Endothelial cell of umbilical vein (primary cell): ENCODE data around the gene KCNG1. TPM values are rescaled to one million over a fixed set of nuclear protein-coding genes. Genes with fewer than 3 reads are reported as not detected.
A peak's percentile ranks its signal among the peaks of the same experiment; 100 is the strongest.

ENCODE experiments used
- BruUV-seq: library from RNA; stranded (reverse); fragments of 400-500 nt; replicated peaks from 2 replicates; lab custom pipeline; 2021; lab: Mats Ljungman, UMichigan
- CTCF ChIA-PET: fragments of 300-600, 350-600 bp; sonication (Branson Sonifier 250); formaldehyde crosslinking; loops from one replicate; lab custom pipeline; 2021; ENCODE audit warnings: antibody characterized with exemption, inconsistent platforms; lab: Charles Lee
- POLR2A ChIA-PET: fragments of 300-600, 350-600 bp; sonication (Branson Sonifier 250); formaldehyde crosslinking; loops from one replicate; lab custom pipeline; 2021; ENCODE audit warnings: antibody characterized with exemption, inconsistent platforms; lab: Charles Lee
- DNase-seq: peaks from one replicate; pipeline ENCODE4 v3.0.0-alpha.2; 2011; ENCODE audit warnings: low read depth, low spot score
- FAIRE-seq: peaks from 2 replicates; lab custom pipeline; 2011; peaks lifted over from hg19 to GRCh38; lab: Jason Lieb, UNC
- H2AFZ ChIP-seq: 2 replicates; pipeline ENCODE4 v1.6.0; 2012; ENCODE audit warnings: low read depth, low read length, control low read depth, inconsistent platforms
- H3K27ac ChIP-seq: 2 replicates; pipeline ENCODE4 v1.5.1; 2011; ENCODE audit warnings: low read depth, mild to moderate bottlenecking, control low read depth, low read length, moderate library complexity; ENCODE audit not compliant: insufficient read depth
- H3K27me3 ChIP-seq, 2 experiments: 2 replicates each; pipeline versions ENCODE4 v1.6.0 to v1.6.1; 2011; ENCODE audit warnings: low read length in 2 of 2, mixed read lengths in 1 of 2; ENCODE audit not compliant: control insufficient read depth in 2 of 2, insufficient read depth in 2 of 2
- H3K36me3 ChIP-seq, 2 experiments: 2 replicates in 1 of 2; 3 replicates in 1 of 2; pipeline ENCODE4 v1.5.1; 2011; ENCODE audit warnings: low read length in 2 of 2, mild to moderate bottlenecking in 1 of 2, moderate library complexity in 1 of 2; ENCODE audit not compliant: control insufficient read depth in 2 of 2, insufficient read depth in 2 of 2; ENCODE audit errors: extremely low read depth in 1 of 2
- H3K4me1 ChIP-seq: 3 replicates; pipeline ENCODE4 v1.5.1; 2011; ENCODE audit warnings: mild to moderate bottlenecking, low read length; ENCODE audit not compliant: control insufficient read depth, insufficient read depth; ENCODE audit errors: extremely low read depth
- H3K4me2 ChIP-seq: 2 replicates; pipeline ENCODE4 v1.6.1; 2011; ENCODE audit warnings: low read length, control low read depth, mixed read lengths; ENCODE audit not compliant: insufficient read depth
- H3K4me3 ChIP-seq, 3 experiments: fragments of 200-600 bp in 1 of 3; sonication (generic), shearing (Covaris generic) in 1 of 3; replicated peaks in 1 of 3; 2 replicates each; pipeline ENCODE4 v1.5.1; 2011 to 2016; ENCODE audit warnings: control low read depth in 3 of 3, low read length in 3 of 3, mild to moderate bottlenecking in 2 of 3, inconsistent platforms in 1 of 3, low read depth in 1 of 3, moderate library complexity in 1 of 3; ENCODE audit not compliant: insufficient read depth in 1 of 3
- H3K79me2 ChIP-seq: 2 replicates; pipeline ENCODE4 v1.6.0; 2012; ENCODE audit warnings: low read length, inconsistent platforms; ENCODE audit not compliant: control insufficient read depth, insufficient read depth
- H3K9ac ChIP-seq: replicated peaks from 2 replicates; pipeline ENCODE3; 2011; ENCODE audit warnings: low read length, control low read depth; ENCODE audit not compliant: insufficient read depth; ENCODE audit errors: extremely low read depth
- H3K9me1 ChIP-seq: replicated peaks from 3 replicates; pipeline ENCODE4 v1.6.0; 2011; ENCODE audit warnings: mild to moderate bottlenecking, low read length; ENCODE audit not compliant: control insufficient read depth, insufficient read depth; ENCODE audit errors: extremely low read depth
- H3K9me3 ChIP-seq: replicated peaks from 2 replicates; pipeline ENCODE4 v1.5.1; 2012; ENCODE audit warnings: low read length, inconsistent platforms; ENCODE audit not compliant: control insufficient read depth, insufficient read depth
- H4K20me1 ChIP-seq: replicated peaks from 2 replicates; pipeline ENCODE3; 2011; ENCODE audit warnings: mild to moderate bottlenecking, low read length; ENCODE audit not compliant: control insufficient read depth, insufficient read depth; ENCODE audit errors: extremely low read depth
- CTCF ChIP-seq, 2 donors: IDR thresholded peaks; 1 replicate in 1 of 2; 2 replicates in 1 of 2; pipeline ENCODE4 v1.5.1; 2011; ENCODE audit warnings: low read length in 2 of 2, mild to moderate bottlenecking in 2 of 2, moderate library complexity in 2 of 2, control low read depth in 1 of 2, inconsistent platforms in 1 of 2, low read depth in 1 of 2; ENCODE audit not compliant: insufficient read depth in 1 of 2; ENCODE audit errors: extremely low read depth in 1 of 2
- EZH2 ChIP-seq: IDR thresholded peaks from 2 replicates; pipeline ENCODE4 v1.6.1; 2012; ENCODE audit warnings: borderline replicate concordance, low read depth, mild to moderate bottlenecking, moderate library complexity, low read length, inconsistent platforms; ENCODE audit not compliant: severe bottlenecking
- FOS ChIP-seq: IDR thresholded peaks from 2 replicates; pipeline ENCODE4 v1.6.1; 2011; ENCODE audit warnings: mild to moderate bottlenecking, low read length, moderate library complexity, borderline replicate concordance; ENCODE audit not compliant: insufficient read depth
- GATA2 ChIP-seq: IDR thresholded peaks from 2 replicates; pipeline ENCODE4 v1.7.0; 2011; ENCODE audit warnings: low read depth, mild to moderate bottlenecking, moderate library complexity, mixed read lengths, low read length; ENCODE audit not compliant: insufficient read length, insufficient read depth
- JUN ChIP-seq: IDR thresholded peaks from 2 replicates; pipeline ENCODE4 v1.6.1; 2011; ENCODE audit warnings: borderline replicate concordance, low read depth; ENCODE audit not compliant: insufficient read length, insufficient read depth
- MYC ChIP-seq: IDR thresholded peaks from one replicate; pipeline ENCODE4 v1.6.1; 2011; ENCODE audit warnings: mild to moderate bottlenecking, low read depth, low read length
- POLR2A ChIP-seq: IDR thresholded peaks from 2 replicates; pipeline ENCODE4 v1.6.1; 2012; ENCODE audit warnings: low read depth, mild to moderate bottlenecking, control low read depth, low read length
- POLR2AphosphoS5 ChIP-seq: IDR thresholded peaks from 2 replicates; pipeline ENCODE4 v1.6.1; 2012; ENCODE audit warnings: low read depth, mild to moderate bottlenecking, control low read depth, low read length, moderate library complexity; ENCODE audit not compliant: insufficient read depth
- dilution Hi-C: fragments of 300-500 bp; cut with MboI; formaldehyde crosslinking; loops from one replicate; pipeline ENCODE4 v1.15.0; 2019; ENCODE audit warnings: low sequenced_read_pairs; ENCODE audit not compliant: extremely low pct_ligation_motif_present
- intact Hi-C: fragments of 100-400 bp; cut with micrococcal nuclease; formaldehyde crosslinking; loops from one replicate; pipeline ENCODE4 v1.10.0; 2022
- polyA plus RNA-seq, 4 experiments: library from polyadenylated mRNA; depleted of rRNA in 3 of 4; stranded (reverse) in 3 of 4; unstranded in 1 of 4; fragments of >200 nt; gene quantifications; 2 replicates each; pipeline versions ENCODE4 v1.2.1 to v1.2.3, GENCODE V29; 2011 to 2012; ENCODE audit warnings: missing spikeins in 1 of 4
- total RNA-seq: library from RNA; stranded (reverse); gene quantifications from 2 replicates; pipeline ENCODE4 v1.2.3, GENCODE V29; 2021
- TF ChIP-seq, protein P1 (sequence below): IDR thresholded peaks from 2 replicates; pipeline ENCODE4 v1.6.1; 2011; ENCODE audit not compliant: insufficient read depth, insufficient read length

KCNG1 gene
- total and polyA plus RNA-seq, 2 donors (not counting 3 experiments of a cell fraction or from before 2014, with no cell fraction given) = 0.22 to 1.1 TPM

- POLR2A ChIA-PET = no interaction called here
- no peak overlapping the region for H3K9ac ChIP-seq
Observed at GRCh38 chr20:51022227-51022802, 592 bp downstream of the KCNG1 start.

GRCh38 chr20:51021067-51022025 is 1.6 kb downstream of the KCNG1 start:
- POLR2A ChIA-PET = no interaction called here
- intact Hi-C loops (no loop called here), dilution Hi-C loops (no loop called here)

More at GRCh38 chr20:51022227-51022802, 592 bp downstream of the KCNG1 start:
- H3K36me3 ChIP-seq = no peaks in the 10 kb centered on the region
- TF ChIP-seq POLR2AphosphoS5 = no peak
- no peak for TF ChIP-seq POLR2A
- peak; percentile 88 for TF ChIP-seq EZH2
- TF ChIP-seq GATA2 = no peak
- TF ChIP-seq JUN = no peak
- H3K4me1 ChIP-seq = peaks cover 6% of the 10 kb centered on the region
- FAIRE-seq = no peak
- H3K27ac ChIP-seq = no peak overlapping the region
- peaks cover 51 to 59% of the 10 kb centered on the region in 2 experiments for H3K27me3 ChIP-seq
- intact Hi-C loops = no loop called here
- dilution Hi-C loops = no loop called here
- peak overlapping the region; percentile 68 for H2AFZ ChIP-seq
- peak overlapping the region in 2 of 3 experiments; percentile 17 to 30 for H3K4me3 ChIP-seq
- H3K9me1 ChIP-seq = no peaks in the 10 kb centered on the region
- H3K79me2 ChIP-seq = no peaks in the 10 kb centered on the region
- BruUV-seq = no TSS peak
- no peaks in the 10 kb centered on the region for H3K9me3 ChIP-seq
- DNase-seq = no peak
- CTCF ChIA-PET = interaction anchor here (0.6 kb wide), 1 partner anchor 279 kb away, joined by 3 read pairs; no protein-coding TSS in a partner anchor
- H4K20me1 ChIP-seq = no peaks in the 10 kb centered on the region
- peak overlapping the region; percentile 53 for H3K4me2 ChIP-seq

More at GRCh38 chr20:51021067-51022025, 1.6 kb downstream of the KCNG1 start:
- no peaks in the 10 kb centered on the region for H4K20me1 ChIP-seq
- H3K9ac ChIP-seq = no peak overlapping the region
- no peaks in the 10 kb centered on the region for H3K9me1 ChIP-seq
- CTCF ChIA-PET = interaction anchor here (0.6 to 1.0 kb wide), 2 partner anchors 13 to 280 kb away, joined by 3 read pairs; no protein-coding TSS in a partner anchor
- FAIRE-seq (no peak), DNase-seq (no peak)
- H3K79me2 ChIP-seq = no peaks in the 10 kb centered on the region
- TF ChIP-seq JUN (no peak), POLR2AphosphoS5 (no peak), MYC (no peak), EZH2 (no peak), CTCF (IDR thresholded peaks at IDR 0.05; ENCODE audit: extremely low read depth in 1 of 2, insufficient read depth in 1 of 2, low read depth in 1 of 2, low read length in 2 of 2) (no peak), FOS (no peak), POLR2A (no peak), GATA2 (no peak)
- TF ChIP-seq, protein P1, sequence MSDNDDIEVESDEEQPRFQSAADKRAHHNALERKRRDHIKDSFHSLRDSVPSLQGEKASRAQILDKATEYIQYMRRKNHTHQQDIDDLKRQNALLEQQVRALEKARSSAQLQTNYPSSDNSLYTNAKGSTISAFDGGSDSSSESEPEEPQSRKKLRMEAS = no peak
- peaks cover 6% of the 10 kb centered on the region for H3K4me1 ChIP-seq
- no peak overlapping the region for H2AFZ ChIP-seq
- no peak overlapping the region for H3K4me2 ChIP-seq
- peaks cover 48 to 55% of the 10 kb centered on the region in 2 experiments for H3K27me3 ChIP-seq
- BruUV-seq = no TSS peak
- no peak overlapping the region for H3K4me3 ChIP-seq
- H3K27ac ChIP-seq = no peak overlapping the region
- H3K9me3 ChIP-seq = no peaks in the 10 kb centered on the region
- no peaks in the 10 kb centered on the region for H3K36me3 ChIP-seq
